HG02970 (cell line): ENCODE data around the gene UQCR11.

Source experiments
- ATAC-seq: cut with Tn5 transposase; IDR thresholded peaks from one replicate; pipeline ENCODE4 v1.9.1; 2021; ENCODE audit warnings: mild to moderate bottlenecking, moderate library complexity, moderate number of reproducible peaks; ENCODE audit not compliant: unreplicated experiment, low FRiP score

UQCR11 gene

DNA sequence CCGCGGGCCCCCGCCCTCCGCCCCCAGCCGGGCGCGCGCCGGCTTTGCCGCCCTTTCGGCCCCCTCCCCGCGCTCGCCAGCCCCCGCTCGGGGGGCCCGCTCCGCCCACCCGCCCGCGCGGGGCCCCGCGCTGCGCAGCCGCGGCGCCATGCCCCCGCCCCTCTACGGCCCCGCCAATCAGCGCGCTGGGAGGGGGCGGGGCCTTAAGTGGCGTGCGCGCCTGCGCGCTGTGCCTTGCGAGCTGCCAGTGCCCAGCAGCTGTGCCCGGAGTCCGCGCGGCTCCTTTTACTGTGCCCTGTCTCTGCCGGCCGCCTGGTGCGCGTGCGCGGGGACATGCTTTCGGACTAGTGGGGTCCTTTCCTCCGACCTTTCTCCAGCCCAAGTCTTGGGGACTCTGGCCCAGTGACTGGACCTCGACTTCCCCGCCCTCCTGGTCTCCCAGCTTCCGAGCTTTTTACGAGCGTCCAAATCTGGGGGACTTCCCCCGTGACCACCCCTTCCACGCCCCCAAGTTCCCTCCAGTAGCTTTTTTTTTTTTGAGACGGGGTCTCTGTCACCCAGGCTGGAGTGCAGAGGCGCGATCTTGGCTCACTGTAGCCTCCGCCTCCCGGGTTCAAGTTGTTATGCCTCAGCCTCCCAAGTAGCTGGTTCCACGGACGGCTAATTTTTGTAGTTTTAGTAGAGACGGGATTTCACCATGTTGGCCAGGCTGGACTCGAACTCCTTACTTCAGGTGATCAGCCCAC is 12.3 kb downstream of the UQCR11 start, which contains the start of gene MBD3:
MBD3 (minus strand) TSS at position 111 of the 746 bp plus-strand sequence. CDS start 234 bp downstream, outside the sequence.
- ATAC-seq, result peak; percentile 83

DNA sequence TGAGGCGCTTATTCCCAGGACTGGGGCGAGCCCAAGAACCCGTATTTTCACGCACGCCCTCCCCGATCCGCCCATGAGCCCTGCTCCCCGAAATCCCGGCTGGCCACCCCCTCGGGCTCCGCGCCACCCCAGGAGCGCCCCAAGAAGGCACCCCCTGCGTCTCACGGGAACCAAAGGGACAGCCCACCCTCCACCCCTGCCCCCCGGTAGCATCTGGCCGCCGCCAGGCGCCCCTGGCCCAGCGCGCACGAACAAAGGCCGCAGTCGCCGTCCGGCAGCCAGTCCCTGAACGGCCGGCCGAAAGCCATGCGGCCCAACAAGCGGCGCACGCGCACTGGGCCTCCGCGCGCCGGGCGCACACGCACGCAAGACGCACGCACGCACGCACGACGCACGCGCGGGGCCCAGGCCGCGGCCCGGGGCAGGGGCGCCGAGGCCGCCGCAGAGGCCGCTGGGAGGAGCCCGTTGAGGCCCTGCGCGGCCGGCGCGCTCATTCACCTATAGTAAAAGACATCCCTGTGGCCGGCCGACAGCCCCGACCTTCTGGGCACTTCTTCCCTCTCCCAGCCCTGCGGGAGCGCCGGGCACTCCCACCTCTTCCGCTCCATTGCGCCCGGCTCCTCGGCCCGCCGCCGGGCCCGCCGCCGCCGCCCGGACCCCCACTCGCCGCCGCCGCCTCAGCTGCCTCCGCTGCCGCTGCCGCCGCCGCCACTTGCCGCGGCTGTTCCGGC is 13.1 kb downstream of the UQCR11 start:
- peak; percentile 68 for ATAC-seq

- no peak for ATAC-seq
These were observed 13.7 kb downstream of the UQCR11 start for GRCh38 chr19:1591421-1592023.

DNA sequence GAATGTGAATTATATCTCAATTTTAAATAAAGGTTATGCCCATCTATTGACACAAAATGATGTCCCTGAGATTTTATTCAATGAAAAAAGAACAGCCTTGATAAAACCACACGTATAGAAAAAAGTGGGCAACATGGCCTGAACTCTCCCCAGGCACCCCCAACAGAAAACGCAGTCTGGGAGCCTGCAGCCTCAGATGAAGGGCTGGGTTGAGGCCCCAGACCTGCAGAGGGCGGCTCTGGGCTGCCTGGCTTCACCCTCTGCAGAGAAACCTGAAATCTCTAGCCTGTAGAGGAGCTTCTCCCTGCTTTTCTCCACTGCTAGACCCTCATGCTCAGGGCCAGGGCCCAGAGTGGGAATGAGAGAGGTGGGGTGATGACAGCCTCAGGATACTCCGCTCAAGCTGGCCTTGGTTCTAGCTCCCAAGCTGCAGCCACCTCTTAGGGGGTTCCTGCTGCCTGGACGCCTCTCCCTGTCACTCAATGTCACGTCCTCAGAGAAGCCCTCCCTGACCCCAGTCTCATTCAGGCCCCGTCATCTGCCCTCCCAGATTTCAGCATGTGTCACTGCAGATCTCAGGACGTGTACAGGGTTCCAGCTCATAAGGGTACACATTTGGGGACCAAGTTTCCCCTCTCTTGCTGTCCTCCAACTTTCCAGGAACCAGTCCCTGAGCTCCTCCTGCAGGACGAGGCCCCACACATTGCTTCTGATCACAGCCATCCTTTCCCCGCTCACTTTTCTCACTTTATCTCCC is 14.4 kb downstream of the UQCR11 start:
- ATAC-seq, result no peak

- ATAC-seq, result no peak
These were observed 17.4 kb downstream of the UQCR11 start for GRCh38 chr19:1587872-1588271.

- no peak for ATAC-seq
These were observed 20.1 kb downstream of the UQCR11 start for GRCh38 chr19:1585243-1585580.

DNA sequence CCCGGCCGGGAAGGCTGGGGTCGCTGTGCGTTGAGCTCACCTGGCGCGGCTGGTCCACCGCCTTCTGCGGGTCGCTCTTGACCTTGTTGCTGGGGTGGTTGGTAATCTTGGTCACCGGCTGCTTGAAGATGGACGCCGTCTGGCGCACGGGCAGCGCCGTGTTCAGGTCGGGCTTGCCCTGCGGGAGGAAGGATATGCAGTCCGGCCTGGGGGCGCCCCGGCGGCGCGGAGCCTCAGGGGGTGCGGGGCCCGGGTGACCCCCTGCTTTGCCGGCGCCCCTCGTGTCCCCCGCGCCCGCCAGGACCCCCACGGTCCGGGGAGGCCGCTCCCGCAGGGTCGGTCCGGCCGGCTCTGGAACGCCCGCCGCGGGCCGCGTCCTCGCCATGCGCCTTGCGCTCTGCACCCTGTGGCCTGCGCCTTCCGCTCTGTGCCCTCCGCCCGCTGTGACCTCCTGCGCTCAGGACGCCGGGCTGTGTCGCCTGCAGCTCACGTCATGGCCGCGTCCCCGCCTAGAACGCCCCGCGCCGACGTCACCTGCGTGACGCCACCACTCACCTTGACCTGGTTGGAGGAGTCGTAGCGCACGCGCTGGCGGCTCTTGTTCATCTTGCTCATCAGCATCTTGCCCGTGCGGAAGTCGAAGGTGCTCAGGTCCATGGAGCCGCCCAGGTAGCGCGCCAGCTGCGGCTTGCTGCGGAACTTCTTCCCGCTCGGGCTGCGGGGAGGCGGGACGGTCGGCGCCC is 20.6 kb downstream of the UQCR11 start:
- ATAC-seq, result no peak

GRCh38 chr19:1582201-1582600 is 23.1 kb downstream of the UQCR11 start:
- ATAC-seq, result no peak

GRCh38 chr19:1580957-1581356 is 24.3 kb downstream of the UQCR11 start:
- ATAC-seq, result no peak

DNA sequence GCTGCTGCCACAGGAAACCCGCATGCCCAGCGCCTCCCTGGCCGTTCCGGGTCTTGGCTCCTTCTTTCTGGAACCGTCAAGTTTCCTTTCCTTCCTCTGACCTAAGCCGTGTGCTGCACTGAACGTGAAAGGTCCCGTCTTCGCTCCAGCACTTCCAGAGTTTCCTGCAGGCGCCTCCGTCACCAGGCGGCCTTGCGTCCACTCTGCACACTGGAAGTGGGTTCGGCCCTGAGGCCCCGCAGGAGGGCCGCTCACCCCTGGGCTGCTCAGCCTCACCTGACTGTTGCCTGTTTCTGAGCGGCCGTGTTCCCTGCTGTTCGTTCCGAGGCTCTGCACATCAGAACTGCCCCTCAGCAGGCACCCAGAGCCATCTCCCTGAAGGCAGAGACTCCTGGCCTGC is 24.9 kb downstream of the UQCR11 start:
- ATAC-seq, result no peak

- ATAC-seq, result no peak
These were observed 26.0 kb downstream of the UQCR11 start for GRCh38 chr19:1579222-1579621.

DNA sequence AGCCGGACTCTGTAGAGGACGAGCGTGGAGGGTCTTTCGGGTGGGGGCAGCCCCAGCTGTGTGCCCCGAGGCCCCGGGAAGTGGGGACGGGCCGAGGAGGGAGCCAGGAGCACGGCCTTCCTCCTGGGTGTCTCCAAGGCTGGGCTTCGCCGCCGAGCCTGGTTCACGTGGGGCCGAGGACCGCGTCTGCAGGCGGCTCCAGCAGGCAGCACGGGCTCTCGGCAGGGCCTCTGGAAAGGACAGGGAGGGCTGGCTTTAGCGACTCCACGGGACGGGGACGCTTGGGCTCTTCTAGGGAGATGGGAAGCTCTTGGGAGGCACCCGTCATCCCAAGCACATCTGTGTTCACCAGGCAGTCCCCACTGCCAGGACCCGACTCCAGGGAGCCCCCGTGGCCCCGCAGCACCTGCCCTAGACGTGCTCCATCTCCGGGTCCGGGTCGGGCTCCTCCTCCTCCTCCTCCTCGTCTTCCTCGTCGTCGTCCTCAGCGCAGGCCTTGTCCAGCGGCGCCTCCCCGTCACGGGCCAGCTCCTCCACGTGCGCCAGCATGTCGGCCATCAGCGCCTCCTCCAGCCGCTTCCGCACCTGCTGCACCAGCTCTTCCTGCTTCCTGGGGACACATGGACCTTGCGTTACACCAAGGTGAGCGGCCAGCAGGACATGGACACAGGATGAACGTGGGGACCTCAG is 27.2 kb downstream of the UQCR11 start:
- no peak for ATAC-seq

DNA sequence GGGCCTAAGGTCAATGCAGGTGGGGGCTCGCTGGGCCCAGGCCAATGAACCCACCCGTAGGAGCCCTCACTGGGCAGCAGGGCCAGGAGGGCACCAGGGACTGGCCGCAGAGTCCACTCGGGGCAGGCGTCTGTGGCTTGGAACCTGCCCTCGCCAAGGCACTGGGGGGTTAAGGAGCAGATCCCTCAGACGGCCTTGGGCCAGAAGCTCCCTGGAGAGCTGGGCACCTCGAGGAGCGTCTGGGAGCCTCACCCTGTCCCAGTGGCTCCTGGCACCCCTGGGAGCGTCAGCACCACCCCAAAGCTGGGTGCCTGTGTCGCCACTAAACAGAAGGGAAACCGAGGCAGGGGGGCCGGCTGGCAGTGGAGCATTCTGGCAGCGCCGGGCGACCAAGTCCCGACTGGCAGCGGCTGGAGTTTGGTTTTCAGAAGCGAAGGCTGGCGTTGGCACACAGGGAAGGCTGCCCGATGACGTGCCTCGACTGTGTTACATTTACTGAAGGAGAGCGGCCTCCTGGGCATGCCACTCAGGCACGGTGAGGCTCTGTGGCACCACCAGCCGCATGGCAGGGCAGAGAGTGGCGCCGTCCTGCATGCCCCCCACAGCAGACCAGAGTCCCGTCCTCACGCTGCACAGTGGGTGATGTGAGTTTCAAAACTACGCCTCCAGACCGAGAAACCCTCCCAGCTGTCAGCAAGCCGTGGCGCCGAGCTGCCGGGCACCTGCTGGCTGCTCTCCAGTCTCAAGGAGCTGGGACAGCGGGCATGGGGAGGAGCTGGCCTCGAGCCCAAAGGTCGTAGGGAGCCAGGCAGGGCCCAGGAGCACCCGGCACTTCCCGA is 28.0 kb downstream of the UQCR11 start:
- ATAC-seq, result no peak

DNA sequence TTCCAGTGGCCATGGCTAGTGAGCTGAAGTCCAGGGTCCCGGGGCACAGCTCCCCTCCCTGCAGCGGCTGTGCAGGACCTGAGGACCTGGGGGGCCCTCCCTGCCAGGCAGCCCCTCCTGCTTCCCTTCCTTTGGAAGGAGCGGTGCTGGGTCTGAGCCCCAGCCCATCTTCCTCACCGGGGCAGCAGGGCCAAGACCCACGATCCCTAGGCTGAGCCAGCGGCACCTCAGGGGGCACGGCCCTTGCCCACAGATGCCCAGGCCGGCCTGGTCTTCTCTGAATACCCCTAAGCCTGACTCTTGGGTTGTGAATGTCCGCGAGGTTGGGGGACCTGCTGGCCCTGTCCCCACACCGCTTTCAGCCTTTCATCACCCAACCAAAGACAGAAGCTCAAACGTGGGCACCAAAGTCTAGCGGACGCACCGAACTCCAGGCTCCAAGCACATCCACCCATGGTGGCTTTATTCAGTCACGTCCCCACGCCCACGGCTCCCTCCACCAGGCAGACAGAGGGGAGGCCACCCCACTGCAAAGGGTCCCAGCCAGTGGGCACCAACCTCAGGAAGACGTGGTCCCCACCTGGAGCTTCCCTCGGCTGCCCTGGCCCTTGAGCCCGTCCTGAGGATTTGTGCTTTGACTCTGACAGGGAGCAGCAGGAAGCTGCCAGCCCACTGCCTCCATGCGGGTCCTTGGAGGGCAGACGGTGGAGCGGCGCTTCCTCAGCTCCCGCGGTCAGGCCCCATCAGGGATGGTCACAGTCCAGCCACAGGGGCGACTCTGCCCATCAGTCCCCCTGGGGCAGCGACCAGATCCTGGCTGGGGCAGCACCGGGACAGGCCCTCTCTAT is 28.8 kb downstream of the UQCR11 start:
- ATAC-seq, result no peak

DNA sequence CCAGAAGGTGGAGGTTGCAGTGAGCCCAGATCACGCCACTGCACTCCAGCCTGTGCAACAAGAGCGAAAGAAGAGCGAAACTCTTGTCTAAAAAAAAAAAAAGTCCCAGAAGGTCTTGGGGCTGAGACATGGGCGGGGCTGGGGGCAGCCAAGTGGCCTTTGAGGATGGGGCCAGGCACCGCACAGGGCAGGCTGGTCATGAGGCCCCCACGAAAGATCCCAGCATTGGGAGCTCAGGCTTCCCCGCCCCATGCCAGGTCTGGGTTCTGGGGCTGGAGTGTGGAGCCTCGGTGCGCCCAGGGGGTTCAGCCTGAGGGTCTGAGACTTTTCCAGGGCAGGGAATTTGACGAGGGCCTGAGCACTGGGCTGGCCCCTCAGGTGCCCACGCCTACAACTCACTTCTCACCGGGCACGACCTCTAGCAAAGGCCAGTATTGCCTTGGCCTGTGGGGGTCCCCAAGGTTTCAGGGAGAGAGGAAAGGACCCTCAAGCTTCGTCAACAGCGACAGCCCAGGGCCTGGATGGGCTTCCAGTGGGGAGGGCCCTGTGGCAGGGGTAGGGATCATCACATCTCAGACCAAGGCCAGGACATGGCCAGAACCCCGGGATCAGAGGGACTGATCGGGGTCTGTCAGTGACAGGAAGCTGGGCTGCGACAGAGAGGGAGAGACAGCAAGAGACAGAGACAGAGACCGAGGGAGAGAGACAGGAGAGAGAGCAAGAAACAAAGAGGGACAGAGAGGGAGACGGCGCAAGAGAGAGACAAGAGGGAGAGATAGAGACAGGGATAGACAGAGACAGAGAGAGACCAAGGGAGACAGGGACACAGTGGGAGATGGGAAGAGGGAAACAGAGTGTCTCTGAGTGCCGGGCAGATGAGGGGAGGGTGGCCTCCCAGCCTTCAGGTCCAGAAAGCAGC is 29.7 kb downstream of the UQCR11 start:
- ATAC-seq, result no peak

DNA sequence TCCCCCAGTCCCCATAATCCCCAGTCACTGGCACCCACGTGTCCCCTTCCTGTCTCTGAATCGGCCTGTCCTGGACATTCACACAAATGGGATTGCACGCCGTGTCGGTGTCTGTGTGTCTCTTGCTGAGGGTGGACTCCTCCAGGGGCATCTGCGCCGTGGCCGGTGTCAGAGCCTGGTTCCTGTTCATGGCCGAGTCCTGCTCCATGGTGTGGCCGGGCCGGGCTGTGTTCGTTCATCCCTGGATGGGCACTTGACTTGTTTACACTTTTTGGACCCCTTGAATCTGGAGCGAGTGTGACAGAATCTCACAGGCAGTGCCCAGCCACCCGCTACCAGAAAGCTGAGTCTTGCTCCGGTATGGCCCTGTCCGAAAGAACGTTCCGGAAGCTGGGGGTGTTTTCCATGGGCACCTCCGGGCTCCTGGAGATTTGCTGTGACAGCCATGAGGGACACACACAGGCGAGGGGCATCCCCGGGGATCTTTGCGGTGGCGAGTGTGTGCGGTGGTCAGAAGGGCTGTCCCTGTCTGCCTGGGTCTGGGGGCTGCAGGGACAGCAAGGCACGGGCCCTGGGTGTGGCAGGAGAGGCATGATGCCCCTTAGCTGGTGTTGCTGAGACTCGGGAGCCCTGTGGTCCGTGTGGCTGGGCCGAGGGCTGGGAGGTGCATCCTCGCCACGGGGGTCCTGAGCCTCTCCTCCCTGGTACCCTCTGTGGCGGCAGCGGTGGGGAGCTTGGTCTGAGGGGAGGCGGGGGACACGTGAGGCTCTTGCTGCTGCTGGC is 30.7 kb downstream of the UQCR11 start:
- ATAC-seq, result no peak
